ENCODE data around the gene WWP2.
A peak's percentile ranks its signal among the peaks of the same experiment; 100 is the strongest.
"Not testable (repeated sequence)": the region's sequence is repeated elsewhere in the genome, so short reads cannot be mapped to it uniquely, and the experiment has no call there.

WWP2 gene

GRCh38 chr16:69796285-69797118 is 34.4 kb downstream of the WWP2 start:
- peak; percentile 57 for DNase-seq

GRCh38 chr16:69798466-69798865 is 36.3 kb downstream of the WWP2 start:
- no peak for DNase-seq

GRCh38 chr16:69799611-69800031 is 37.5 kb downstream of the WWP2 start:
- DNase-seq: no peak

- no peak for DNase-seq
Measured at GRCh38 chr16:69804297-69804696, 42.2 kb downstream of the WWP2 start.

- DNase-seq: not testable (repeated sequence)
Measured at GRCh38 chr16:69806776-69807175, 44.6 kb downstream of the WWP2 start.

GRCh38 chr16:69812688-69813014 is 50.5 kb downstream of the WWP2 start:
- DNase-seq: no peak

- DNase-seq: no peak
Measured at GRCh38 chr16:69814078-69814477, 51.9 kb downstream of the WWP2 start.

- DNase-seq: no peak
Measured at GRCh38 chr16:69814561-69814960, 52.4 kb downstream of the WWP2 start.

GRCh38 chr16:69815216-69815883 is 53.2 kb downstream of the WWP2 start:
- DNase-seq: not testable (repeated sequence)

GRCh38 chr16:69816996-69817395 is 54.9 kb downstream of the WWP2 start:
- no peak for DNase-seq

GRCh38 chr16:69818891-69819545 is 56.9 kb downstream of the WWP2 start:
- no peak for DNase-seq

GRCh38 chr16:69820926-69821541 is 58.9 kb downstream of the WWP2 start:
- no peak for DNase-seq

GRCh38 chr16:69821844-69822173 is 59.7 kb downstream of the WWP2 start:
- DNase-seq: no peak

- no peak for DNase-seq
Measured at GRCh38 chr16:69822174-69822935, 60.2 kb downstream of the WWP2 start.

- DNase-seq: no peak
Measured at GRCh38 chr16:69823831-69824563, 61.9 kb downstream of the WWP2 start.

GRCh38 chr16:69824564-69825142 is 62.5 kb downstream of the WWP2 start:
- DNase-seq: not testable (repeated sequence)

GRCh38 chr16:69827524-69827923 is 65.4 kb downstream of the WWP2 start:
- no peak for DNase-seq

- DNase-seq: no peak
Measured at GRCh38 chr16:69829338-69829737, 67.2 kb downstream of the WWP2 start.

GRCh38 chr16:69830146-69830533 is 68.0 kb downstream of the WWP2 start:
- DNase-seq: no peak

GRCh38 chr16:69830534-69831211 is 68.5 kb downstream of the WWP2 start:
- DNase-seq: no peak

All from activated CD4-positive, alpha-beta T cell treated with anti-CD3 and anti-CD28 coated beads, Interleukin-2, Interleukin-6, amounts not matched to agents 100 ng/mL and 50 ng/mL, durations not matched to agents 16 hours and 8 hours (primary cell).